Activated CD8-positive, alpha-beta memory T cell treated with anti-CD3 and anti-CD28 coated beads, Interleukin-2, amount 50 U/mL, for 4 hours (primary cell): ENCODE results near the gene STARD7.
"Not testable (repeated sequence)": the region's sequence is repeated elsewhere in the genome, so short reads cannot be mapped to it uniquely, and the experiment has no call there.

Experiments
- DNase-seq: peaks from one replicate; pipeline ENCODE4 v3.0.0-alpha.2; 2020

STARD7 gene

DNA sequence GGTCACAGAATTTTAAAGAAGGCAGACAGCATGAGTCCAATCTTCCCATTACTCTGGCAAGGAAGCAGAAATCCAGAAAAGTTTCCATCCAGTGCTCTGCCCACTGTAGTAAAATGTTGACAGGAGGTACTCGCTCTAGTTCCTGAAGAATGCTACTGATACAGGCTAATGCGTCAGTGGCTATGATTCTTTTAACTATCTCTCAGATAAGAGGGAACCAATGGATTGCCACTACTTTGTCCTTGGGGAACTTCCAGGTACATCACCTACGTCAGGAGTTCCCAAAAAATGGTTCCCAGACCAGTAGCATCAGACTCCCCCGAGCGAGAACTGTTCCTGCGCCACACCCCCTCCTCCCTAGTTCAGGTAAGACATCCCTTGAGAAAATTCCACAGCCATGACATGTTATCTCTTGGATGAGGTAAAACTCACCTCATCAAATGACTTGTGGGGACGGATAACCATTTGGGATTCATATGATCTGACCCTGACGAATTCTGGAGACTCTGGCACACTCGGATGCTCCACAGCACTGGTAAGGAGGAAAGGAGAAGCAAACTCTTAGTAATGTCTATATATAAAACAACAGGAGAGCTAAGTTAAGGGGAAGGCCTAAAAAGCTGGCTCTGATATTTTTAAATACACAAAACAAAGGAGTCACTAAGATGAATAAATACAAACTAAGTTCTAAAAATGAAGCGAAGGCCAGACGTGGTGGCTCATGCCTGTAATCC is 16.5 kb downstream of the STARD7 start:
- DNase-seq, result no peak

GRCh38 chr2:96188821-96189526 is 19.7 kb downstream of the STARD7 start:
- no peak for DNase-seq

GRCh38 chr2:96186562-96186961 is 22.1 kb downstream of the STARD7 start:
- DNase-seq, result no peak

GRCh38 chr2:96185516-96185915 is 23.1 kb downstream of the STARD7 start:
- DNase-seq, result no peak

- no peak for DNase-seq
These were observed 23.6 kb downstream of the STARD7 start for GRCh38 chr2:96184989-96185388.

- no peak for DNase-seq
These were observed 24.4 kb downstream of the STARD7 start for GRCh38 chr2:96184188-96184587.

- no peak for DNase-seq
These were observed 27.1 kb downstream of the STARD7 start for GRCh38 chr2:96181529-96181928.

DNA sequence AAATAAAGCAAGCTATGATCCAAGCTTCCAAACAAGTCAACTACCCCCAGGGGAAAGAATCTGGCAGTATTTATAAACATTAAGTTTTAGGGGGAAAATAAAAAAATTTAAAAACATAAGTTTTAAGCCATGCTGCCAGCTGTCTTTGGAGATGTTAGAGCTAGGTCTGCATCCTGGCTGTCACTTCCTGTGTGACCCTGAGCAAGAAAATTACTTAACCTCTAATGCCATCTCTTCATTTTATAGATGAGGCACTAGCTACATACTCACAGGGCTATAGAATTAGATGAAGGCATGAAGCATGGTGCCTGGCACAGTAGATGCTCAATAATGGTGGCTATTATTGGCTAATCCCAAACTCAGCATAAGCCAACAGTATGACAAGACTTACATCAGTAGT is 28.1 kb downstream of the STARD7 start:
- DNase-seq, result no peak

DNA sequence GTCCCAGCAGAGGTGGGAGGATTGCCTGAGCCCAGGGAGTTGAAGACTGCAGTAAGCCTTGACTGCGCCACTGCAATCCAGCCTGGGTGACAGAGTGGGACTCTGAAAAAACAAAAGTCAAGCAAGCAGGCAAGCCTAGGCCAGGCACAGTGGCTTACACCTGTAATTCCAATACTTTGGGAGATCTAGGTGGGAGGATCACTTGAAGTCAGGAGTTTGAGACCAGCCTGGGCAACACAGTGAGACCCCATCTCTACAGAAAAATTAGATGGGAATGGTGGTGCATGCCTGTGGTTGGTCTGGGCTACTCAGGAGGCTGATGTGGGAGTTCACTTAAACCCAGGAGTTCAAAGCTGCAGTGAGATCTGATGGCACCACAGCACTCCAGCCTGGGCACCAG is 28.6 kb downstream of the STARD7 start:
- no peak for DNase-seq

DNA sequence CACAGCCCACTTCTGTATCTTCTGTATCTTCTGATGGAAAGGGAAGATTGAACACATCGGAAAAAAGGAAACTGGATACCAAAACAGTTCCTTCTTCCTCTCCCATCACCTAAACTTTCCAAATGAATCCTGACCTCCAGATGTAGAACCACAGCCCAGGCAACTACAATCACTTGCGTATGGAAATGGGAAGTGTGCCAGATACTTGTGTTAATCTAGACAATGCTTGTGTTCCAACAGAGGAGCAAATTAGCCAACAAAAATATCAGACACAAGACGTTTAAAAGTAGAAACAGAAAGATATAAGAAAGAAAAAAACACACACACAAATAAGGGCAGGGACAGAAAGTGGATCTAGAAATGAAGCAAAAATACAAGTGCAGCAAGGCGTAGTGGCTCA is 32.0 kb downstream of the STARD7 start:
- DNase-seq, result no peak

- DNase-seq, result no peak
These were observed 32.7 kb downstream of the STARD7 start for GRCh38 chr2:96175951-96176350.

GRCh38 chr2:96174251-96175144 is 34.1 kb downstream of the STARD7 start:
- peak; percentile 86 for DNase-seq

DNA sequence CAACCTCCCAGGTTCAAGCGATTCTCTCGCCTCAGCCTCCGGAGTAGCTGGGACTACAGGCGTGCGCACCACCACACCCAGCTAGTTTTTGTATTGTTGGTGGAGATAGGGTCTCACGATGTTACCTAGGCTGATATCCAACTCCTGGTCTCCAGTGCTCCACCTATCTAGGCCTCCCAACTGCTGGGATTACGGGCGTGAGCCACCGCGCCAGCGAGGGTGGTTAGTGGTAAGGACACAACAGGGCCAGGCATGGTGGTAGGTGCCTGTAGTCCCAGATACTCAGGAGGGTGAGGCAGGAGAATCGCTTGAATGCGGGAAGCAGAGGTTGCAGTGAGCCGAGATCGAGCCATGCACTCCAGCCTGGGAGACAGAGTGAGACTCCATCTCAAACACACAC is 36.8 kb downstream of the STARD7 start:
- DNase-seq, result no peak

GRCh38 chr2:96170626-96171025 is 38.0 kb downstream of the STARD7 start:
- no peak for DNase-seq

GRCh38 chr2:96169868-96170507 is 38.6 kb downstream of the STARD7 start:
- DNase-seq, result no peak

GRCh38 chr2:96167407-96168013 is 41.1 kb downstream of the STARD7 start:
- DNase-seq, result no peak

DNA sequence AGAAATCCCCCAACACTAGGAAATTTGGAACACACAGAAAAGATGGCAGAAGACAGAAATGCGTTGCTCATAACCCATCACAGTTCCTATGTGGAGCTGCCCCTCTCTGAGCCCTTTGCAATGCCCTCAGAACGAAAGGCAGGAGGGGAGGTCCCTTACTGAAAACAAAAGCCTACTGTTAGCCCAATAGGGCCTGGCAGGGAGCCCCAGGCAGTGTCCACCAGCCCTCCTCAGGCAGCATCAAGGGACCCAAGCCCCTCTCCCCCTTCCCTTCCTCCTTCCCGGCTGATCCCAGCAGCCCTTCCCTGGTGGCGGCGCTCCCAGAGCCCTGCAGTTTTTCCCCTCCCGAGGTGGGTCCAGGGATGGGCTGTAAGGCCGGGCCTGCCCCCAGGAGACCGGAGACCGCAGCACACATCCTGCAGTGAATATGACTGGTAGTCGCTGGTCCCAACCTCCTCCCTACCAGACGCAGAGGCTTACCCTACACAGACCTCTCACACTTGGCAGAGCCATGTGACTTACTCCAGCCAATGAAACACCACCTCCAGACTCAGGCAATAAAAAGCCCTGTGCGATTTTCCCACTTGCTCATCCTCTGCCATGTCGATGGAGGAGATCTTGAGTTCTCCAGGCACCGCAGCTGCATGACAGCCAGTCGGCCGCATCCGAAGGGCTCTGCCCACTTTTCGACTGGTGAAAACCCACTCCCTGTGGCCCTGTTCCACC is 44.0 kb downstream of the STARD7 start:
- peak; percentile 61 for DNase-seq

GRCh38 chr2:96163768-96164429 is 44.7 kb downstream of the STARD7 start:
- peak; percentile 88 for DNase-seq

- DNase-seq, result no peak
These were observed 45.2 kb downstream of the STARD7 start for GRCh38 chr2:96163415-96163767.

DNA sequence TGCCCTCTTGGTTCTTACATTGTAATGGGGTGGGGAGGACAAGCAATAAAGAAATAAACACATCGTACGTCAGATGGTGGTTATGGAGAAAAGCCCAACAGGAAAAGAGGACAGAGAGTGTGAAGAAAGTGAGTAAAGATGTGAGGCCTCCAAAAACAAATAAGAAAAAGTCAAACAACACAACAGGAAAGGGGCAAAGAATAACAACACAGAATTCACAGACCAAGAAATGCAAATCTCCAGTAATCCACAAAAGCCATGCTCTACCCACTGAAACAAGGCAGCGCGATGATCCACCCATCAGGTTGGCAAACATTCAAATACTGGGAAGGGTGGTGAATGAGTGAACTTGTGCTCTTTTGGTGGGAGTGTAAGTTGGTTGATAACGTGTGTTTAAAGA is 46.7 kb downstream of the STARD7 start:
- no peak for DNase-seq

- DNase-seq, result not testable (repeated sequence)
These were observed 48.3 kb downstream of the STARD7 start for GRCh38 chr2:96160366-96160765.
